UCSD-AML1 (cell line): ENCODE results near the gene IL17RD.

ENCODE experiments used
- DNase-seq: peaks from one replicate; lab custom pipeline; 2025; ENCODE audit not compliant: unreplicated experiment; lab: John Stamatoyannopoulos, UW

Gene IL17RD

DNA sequence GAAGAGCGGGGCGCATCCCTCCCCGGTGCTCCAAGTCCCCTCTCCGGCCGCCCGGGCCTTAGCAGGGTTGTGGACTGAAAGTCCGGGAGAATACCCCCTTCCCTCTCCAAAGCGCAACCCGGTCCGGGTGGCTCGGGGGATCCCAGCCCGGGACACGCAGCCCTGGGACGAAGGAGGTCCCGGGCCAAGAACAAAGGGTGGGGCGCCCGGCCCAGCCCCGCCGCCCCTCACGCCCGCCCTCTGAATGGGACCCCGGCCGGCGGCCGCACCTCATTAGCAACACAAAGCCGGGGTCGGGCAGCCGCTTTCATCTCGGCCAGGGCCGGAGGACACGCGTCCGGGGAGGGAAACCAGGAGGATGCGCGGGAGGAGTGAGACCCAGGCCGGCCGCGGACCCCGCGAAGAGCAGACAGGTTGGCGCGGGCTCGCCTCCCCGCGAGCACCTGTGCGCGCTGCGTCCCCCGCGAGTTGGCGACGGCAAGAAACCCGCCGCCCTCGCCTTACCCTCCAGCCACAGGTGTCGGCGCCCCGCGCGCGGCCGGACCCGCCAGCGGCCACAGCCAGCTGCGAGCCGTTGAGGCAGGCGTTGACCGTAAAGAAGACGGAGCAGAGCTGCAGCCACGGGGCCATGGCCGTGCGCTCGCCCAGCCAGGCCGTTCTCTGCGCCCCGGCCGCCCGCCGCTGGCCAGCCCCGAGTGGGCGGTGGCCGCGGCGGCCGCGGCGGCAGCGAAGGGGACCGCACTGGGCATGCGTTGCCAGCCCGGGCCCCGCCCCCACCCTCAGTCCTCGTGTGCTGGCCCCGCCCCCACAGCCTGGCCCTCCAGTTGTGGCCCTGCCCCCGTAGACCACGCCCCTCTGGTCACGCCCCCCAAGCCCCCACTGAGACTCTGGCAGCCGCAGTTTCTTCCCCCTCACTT is at the start of gene IL17RD:
Gene IL17RD, minus strand, starts transcription at position 697 of the 917 bp plus-strand sequence. Its CDS starts 67 bp downstream, at position 630.
- peak; percentile 62 for DNase-seq

- DNase-seq = no peak
Measured at GRCh38 chr3:57206423-57206822, 41.3 kb upstream of the IL17RD start.

GRCh38 chr3:57199895-57200297 is 34.7 kb upstream of the IL17RD start, which contains the start of gene HESX1:
HESX1 (minus strand) TSS chr3:57199978; CDS start chr3:57199918, 60 bp downstream.
- peak; percentile 17 for DNase-seq

DNA sequence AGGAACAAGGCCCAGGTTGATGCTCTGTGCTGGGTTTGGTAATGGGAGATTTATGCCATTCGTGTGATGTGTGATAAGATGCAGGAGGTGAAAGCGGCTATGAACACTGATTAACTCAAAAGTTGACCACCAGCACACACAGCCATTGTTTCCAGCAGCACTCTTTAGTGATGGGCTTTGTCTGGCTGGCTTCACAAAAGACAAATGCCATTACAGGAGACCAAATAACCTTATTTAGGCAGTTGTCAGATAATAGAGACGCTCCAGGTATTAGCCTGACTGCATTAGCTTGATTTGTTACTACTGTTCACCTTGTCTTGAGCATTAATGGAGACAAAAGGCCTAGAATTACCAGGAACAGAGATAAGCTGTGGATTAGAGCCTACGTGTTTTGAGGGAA is 29.5 kb upstream of the IL17RD start:
- no peak for DNase-seq

DNA sequence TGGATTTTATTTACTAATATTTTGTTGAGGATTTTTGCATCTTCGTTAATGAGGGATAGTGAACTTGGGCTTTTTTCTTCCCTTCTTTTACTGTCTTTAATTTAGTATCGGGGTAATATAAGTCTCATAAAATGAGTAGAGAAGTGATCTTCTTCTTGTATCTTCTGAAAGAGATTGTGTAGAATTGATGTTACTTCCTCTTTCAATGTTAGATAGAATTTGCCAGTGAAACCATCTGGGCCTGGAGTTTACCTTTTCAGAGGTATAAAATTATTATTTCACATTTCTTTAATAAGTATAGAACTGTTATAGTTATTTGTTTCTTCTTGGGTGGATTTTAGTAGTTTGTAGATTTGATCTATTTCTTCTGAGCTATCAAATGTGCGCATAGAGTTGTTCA is 26.9 kb upstream of the IL17RD start:
- DNase-seq = no peak

GRCh38 chr3:57184526-57184925 is 19.4 kb upstream of the IL17RD start:
- DNase-seq = no peak

DNA sequence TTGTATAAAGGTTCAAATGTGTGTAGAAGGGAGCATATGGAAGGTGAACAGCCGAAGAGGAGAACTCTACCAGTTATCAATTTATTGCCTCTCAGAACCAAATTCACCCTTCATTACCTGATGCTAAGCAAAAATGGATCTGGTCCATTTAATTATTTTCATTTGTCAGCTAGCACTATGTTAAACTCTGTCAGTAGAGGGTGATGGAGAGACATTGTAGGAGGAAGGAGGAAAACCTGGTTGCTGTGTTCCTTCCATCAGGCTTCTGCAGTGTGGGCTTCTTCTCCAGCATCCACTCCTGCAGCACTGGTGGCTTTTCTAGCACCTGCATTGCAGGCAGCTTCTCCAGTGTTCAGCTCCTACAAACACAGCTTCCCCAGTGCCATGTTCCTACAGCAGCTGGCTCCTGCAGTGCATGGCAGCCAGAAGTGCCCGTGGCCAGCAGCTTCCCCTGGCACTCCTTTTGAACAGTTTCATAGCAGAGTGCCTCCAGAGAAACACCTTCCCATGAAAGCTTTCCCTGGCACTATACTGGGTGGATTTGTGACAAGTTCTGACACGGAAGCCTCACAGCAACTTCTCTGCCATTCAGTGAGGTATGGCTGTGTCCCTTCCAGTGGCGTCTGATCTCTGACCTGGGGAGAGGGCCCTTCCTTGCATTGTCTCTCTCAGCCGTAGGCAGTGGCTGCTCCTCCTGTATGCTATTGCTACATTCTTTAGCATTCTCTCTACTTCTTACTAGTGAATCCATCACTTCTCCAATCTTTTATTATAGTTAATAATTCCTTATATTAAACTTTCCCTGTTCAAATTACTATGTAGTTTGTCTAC is 14.6 kb upstream of the IL17RD start:
- DNase-seq = no peak

GRCh38 chr3:57176045-57176444 is 10.9 kb upstream of the IL17RD start:
- DNase-seq = no peak

GRCh38 chr3:57173687-57174086 is 8.5 kb upstream of the IL17RD start:
- no peak for DNase-seq

- no peak for DNase-seq
Measured at GRCh38 chr3:57170946-57171345, 5.8 kb upstream of the IL17RD start.

DNA sequence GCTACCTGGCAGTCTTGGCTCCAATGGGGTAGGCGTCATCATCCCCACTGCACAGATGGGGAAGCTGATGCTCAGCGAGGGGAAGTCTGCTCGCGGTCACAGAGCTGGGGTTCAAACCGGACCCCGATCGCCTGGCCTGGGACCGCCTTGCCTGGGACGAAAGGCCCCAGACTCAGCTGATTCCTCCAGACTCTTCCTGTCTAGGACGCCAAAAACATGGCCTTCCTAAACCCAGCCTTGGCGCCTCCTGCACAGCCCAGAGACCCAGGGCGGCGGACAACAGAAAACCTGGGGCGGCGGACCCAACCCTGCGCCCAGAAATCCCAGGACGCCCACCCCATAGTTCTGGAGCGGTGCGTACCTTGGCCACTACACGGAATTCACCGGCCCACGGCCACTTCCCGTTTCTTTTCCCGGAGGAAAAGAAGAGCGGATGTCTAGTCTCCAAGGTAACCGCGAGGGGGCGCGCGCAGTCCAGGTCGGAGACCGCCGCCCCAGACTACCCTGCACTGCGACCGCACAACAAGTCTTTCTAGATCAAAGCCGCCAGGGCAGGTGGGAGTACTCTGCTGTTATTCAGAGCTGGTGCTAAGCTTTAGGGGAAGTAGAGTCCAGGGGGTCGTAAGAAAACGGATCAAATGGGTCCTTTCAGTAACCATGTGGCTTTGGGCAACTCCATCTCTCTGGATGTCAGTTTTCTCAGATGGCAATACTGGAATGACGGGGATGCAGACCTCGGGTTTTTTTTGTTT is 4.9 kb upstream of the IL17RD start:
- peak; percentile 71 for DNase-seq

DNA sequence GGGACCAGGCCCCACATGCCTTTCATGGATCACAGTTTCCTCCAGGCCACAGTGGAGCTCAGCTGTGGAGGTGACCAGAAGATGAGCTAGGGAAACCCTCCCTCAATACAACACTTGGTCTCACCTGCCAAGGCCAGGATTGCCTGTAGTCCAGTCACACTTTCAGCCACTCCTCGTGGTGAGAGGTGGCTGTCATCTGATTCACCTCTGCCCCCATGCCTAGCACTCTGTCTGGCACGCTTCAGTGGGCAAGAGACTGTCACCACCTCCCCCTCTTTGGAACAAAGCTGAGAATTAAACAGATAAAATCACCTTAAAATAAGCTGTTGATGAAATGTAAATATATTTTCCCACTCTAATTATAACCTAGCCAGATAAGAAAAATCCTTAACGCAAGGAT is 4.0 kb upstream of the IL17RD start:
- DNase-seq = no peak

- DNase-seq = no peak
Measured at GRCh38 chr3:57168151-57168550, 3.0 kb upstream of the IL17RD start.

GRCh38 chr3:57166660-57167059 is 1.5 kb upstream of the IL17RD start:
- no peak for DNase-seq

DNA sequence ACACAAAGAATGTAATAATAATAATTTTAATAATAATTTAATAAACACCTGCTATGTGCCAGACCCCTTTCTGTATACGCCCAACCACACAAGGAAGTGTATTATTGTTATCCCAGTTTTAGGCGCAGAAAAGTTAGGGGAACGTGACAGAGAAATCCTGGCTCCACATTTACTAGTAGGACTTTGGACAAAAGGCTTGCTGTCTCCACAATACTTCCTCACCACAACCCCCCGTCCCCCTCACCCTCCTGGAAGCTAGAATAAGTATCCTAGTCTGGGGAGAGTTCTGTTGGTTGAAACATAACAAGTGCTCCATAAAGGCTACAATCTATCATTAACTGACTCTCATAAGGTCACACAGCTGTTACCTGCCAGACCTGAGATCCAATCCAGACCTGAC is 488 bp upstream of the IL17RD start:
- DNase-seq = no peak

DNA sequence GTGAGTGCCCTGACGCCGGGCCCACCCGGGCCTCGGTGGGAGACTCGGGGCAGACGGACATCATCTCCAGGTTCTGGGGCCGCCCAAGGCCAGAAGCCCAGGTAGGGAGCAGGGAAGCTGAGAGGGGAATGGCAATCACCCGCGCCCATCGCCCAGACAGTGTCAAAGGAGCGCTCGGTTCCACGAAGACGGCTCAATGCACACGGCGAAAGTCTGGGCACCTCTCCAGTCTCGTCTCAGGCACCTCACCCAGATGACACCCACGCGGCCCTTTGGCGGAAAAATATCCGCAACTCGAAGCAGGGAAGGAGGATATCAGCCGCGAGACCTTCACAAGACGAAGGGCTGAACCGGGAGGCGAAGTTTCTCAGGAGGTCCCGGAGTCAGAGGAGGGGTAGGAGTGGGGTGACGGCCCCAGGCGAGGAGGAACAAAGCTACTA is 916 bp downstream of the IL17RD start:
- no peak for DNase-seq

GRCh38 chr3:57163751-57164150 is 1.4 kb downstream of the IL17RD start:
- no peak for DNase-seq

GRCh38 chr3:57161915-57162314 is 3.2 kb downstream of the IL17RD start:
- no peak for DNase-seq

DNA sequence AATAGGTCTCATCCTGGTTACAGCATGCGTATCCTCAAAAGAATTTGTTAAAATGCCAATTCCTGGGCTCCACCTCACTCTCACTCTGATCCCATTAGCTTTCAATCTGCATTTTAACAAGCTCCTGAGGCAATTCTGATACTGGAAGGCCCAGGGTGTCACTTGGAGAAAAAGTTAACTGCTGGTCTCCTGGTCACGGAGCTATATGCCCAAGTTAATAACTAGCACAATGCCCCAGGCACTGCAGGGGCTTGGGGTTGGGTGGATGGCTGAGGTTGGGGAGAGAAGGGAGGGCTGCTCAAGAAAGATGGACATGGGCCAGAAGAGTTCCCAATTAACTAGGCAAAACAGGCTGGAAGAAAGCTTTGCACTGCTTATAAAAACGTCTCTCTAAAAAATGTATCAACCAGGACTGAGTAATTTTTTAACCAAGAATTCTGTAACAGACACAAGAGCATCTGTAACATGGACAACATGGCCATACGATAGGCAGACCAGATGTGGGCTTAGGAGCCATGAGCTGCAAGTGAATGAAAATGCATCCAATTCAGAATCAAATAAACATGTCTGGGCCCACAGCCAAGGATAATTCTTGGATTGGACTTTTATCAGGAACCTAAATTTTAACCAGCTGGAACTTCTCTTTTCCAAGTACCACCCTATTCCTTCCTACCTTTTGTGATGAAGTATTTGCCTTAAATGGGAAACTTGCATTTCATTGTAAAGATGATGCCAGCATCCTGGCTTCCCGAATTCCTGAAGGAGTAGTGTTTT is 4.2 kb downstream of the IL17RD start:
- no peak for DNase-seq

DNA sequence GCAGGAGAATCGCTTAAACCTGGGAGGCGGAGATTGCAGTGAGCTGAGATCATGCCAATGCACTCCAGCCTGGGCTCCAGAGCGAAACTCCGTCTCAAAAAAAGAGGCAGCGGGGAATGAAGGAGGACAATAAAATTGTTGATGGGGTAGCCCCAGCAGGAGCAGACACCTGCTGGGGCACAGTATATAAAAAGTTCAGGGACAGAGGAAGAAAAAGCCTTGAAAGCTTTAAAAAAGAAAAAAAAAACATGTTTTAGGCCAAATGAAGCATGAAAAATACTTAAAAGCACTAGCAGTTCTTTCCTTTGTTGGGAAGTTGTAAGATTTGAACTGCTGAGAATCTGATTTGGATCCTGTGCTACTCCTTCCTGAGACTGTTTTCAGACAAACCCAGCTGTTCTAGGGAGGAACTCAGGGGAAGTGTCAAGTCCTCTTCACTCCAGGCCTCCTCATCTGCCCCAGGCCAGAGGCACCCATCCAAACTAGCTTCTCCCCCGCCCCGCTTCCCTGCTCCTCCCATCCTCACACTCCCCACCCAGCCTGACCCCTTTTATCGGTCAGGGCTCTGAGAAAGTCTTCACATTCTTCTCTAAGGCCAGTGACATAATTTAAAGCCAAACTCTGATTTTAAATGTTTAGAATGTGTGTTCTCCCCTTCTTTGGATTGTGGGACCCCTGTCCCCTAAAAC is 4.9 kb downstream of the IL17RD start:
- no peak for DNase-seq
